Omental fat pad (tissue), 4 donors: ENCODE measurements around the gene PPIA. TPM values are rescaled to one million over a fixed set of nuclear protein-coding genes. Genes with fewer than 3 reads are reported as not detected.

Experiments
- ATAC-seq: fragments of 150-250 bp; one replicate; pipeline ENCODE4 v1.9.1; 2016; ENCODE audit warnings: mild to moderate bottlenecking, moderate library complexity; ENCODE audit not compliant: low FRiP score
- DNase-seq: peaks from one replicate; pipeline ENCODE4 v3.0.0-alpha.2; 2019; ENCODE audit warnings: low spot score
- CTCF ChIP-seq, 3 donors: fragments of 450-650 bp; IDR thresholded peaks; one replicate each; pipeline ENCODE4 v1.5.1; 2016 to 2017; ENCODE audit warnings: antibody characterized with exemption in 3 of 3, mild to moderate bottlenecking in 3 of 3, moderate library complexity in 2 of 3
- total RNA-seq, 4 donors: library from RNA; depleted of rRNA; stranded (reverse); fragments of >200 nt; gene quantifications; one replicate each; pipeline ENCODE4 v1.1.0, GENCODE V29; 2016

Gene PPIA
- total RNA-seq, 4 donors from 2014 or later: 1,060 to 1,801 (median 1,521) TPM

- ATAC-seq (peak; percentile 98), DNase-seq (peak; percentile 97)
- no peak for TF ChIP-seq CTCF (IDR thresholded peaks at IDR 0.05)
Measured at GRCh38 chr7:44847920-44848634, 51.6 kb downstream of the PPIA start, which contains the start of gene H2AZ2. H2AZ2 (minus strand) TSS chr7:44848087; CDS start chr7:44847971, 116 bp downstream.

GRCh38 chr7:44849259-44849884 lies 52.9 kb downstream of the PPIA start:
- ATAC-seq (no peak), DNase-seq (no peak)
- no peak for TF ChIP-seq CTCF (IDR thresholded peaks at IDR 0.05)

- ATAC-seq (no peak), DNase-seq (no peak)
- TF ChIP-seq CTCF (IDR thresholded peaks at IDR 0.05): no peak
Measured at GRCh38 chr7:44849885-44850544, 53.5 kb downstream of the PPIA start.

- TF ChIP-seq CTCF (IDR thresholded peaks at IDR 0.05): no peak
- DNase-seq (no peak), ATAC-seq (no peak)
Measured at GRCh38 chr7:44852590-44852989, 56.1 kb downstream of the PPIA start.

Other genes with a start within 250 kb of the PPIA start
- gene DDX56, start 222.8 kb upstream of the PPIA start, total RNA-seq: 100 to 1,000 TPM in 1 of 4 donors, 10 to 100 TPM in 3; 43.0 to 104 (median 50.3) TPM
- 100 to 1,000 TPM; 105 to 140 (median 124) TPM for gene TMED4, start 214.4 kb upstream of the PPIA start, total RNA-seq
- gene OGDH, start 190.1 kb upstream of the PPIA start, total RNA-seq: 10 to 100 TPM; 75.4 to 91.0 (median 82.0) TPM
- 10 to 100 TPM; 13.5 to 26.3 (median 15.3) TPM for gene ZMIZ2, start 47.8 kb upstream of the PPIA start, total RNA-seq
- 100 to 1,000 TPM in 1 of 4 donors, 10 to 100 TPM in 3; 94.1 to 116 (median 97.9) TPM for gene H2AZ2, start 51.4 kb downstream of the PPIA start, total RNA-seq
- gene PURB, start 88.8 kb downstream of the PPIA start, total RNA-seq: 10 to 100 TPM; 20.9 to 32.1 (median 24.2) TPM
- gene MYO1G, start 182.3 kb downstream of the PPIA start, total RNA-seq: 10 to 100 TPM in 1 of 4 donors, 1 to 10 TPM in 3; 2.6 to 14.7 (median 4.0) TPM
- gene CCM2, start 203.5 kb downstream of the PPIA start, total RNA-seq: 10 to 100 TPM; 40.5 to 61.7 (median 57.6) TPM